Kasumi-1 (cell line): Measurements from ENCODE around the gene BRIX1.
"Not testable (repeated sequence)": the region's sequence is repeated elsewhere in the genome, so short reads cannot be mapped to it uniquely, and the experiment has no call there.

Experiments used
- DNase-seq, 2 experiments: peaks; one replicate each; lab custom pipeline; 2025; lab: John Stamatoyannopoulos, UW

The BRIX1 gene

GRCh38 chr5:34915856-34916192 is 313 bp downstream of the BRIX1 start:
- peak in 1 of 2 experiments; percentile 47 for DNase-seq

- peak in 1 of 2 experiments; percentile 11 for DNase-seq
These were observed 1.0 kb downstream of the BRIX1 start for GRCh38 chr5:34916518-34916917.

GRCh38 chr5:34918025-34918424 is 2.5 kb downstream of the BRIX1 start:
- no peak for DNase-seq

GRCh38 chr5:34919077-34919476 is 3.6 kb downstream of the BRIX1 start:
- no peak for DNase-seq

- DNase-seq, result not testable (repeated sequence)
These were observed 7.7 kb downstream of the BRIX1 start for GRCh38 chr5:34923256-34923655.

- peak; percentile 59 to 72 for DNase-seq
These were observed 8.4 kb downstream of the BRIX1 start for GRCh38 chr5:34923694-34924461.

- no peak for DNase-seq
These were observed 8.9 kb downstream of the BRIX1 start for GRCh38 chr5:34924462-34924765.

- DNase-seq, result no peak
These were observed 10.9 kb downstream of the BRIX1 start for GRCh38 chr5:34926318-34926888.

GRCh38 chr5:34927785-34928184 is 12.3 kb downstream of the BRIX1 start:
- DNase-seq, result no peak

- peak in 1 of 2 experiments; percentile 37 for DNase-seq
These were observed 12.8 kb downstream of the BRIX1 start for GRCh38 chr5:34928267-34928666.

- peak; percentile 95 to 96 for DNase-seq
These were observed 13.7 kb downstream of the BRIX1 start, which contains the start of gene DNAJC21 for GRCh38 chr5:34929134-34929719. TSS of gene DNAJC21 (plus strand) at chr5:34929559. CDS start at chr5:34929820, 261 bp downstream.

- DNase-seq, result peak; percentile 50 to 72
These were observed 14.4 kb downstream of the BRIX1 start for GRCh38 chr5:34929720-34930461.

GRCh38 chr5:34930462-34930844 is 14.9 kb downstream of the BRIX1 start:
- DNase-seq, result peak in 1 of 2 experiments; percentile 44

GRCh38 chr5:34930870-34931269 is 15.4 kb downstream of the BRIX1 start:
- no peak for DNase-seq

- no peak for DNase-seq
These were observed 17.4 kb downstream of the BRIX1 start for GRCh38 chr5:34932947-34933346.

- DNase-seq, result no peak
These were observed 26.4 kb downstream of the BRIX1 start for GRCh38 chr5:34941936-34942335.

GRCh38 chr5:34944044-34944443 is 28.5 kb downstream of the BRIX1 start:
- no peak for DNase-seq

GRCh38 chr5:34944460-34945047 is 29.0 kb downstream of the BRIX1 start:
- no peak for DNase-seq

GRCh38 chr5:34957321-34957720 is 41.8 kb downstream of the BRIX1 start:
- no peak for DNase-seq

- peak; percentile 43 to 70 for DNase-seq
These were observed 42.6 kb downstream of the BRIX1 start for GRCh38 chr5:34957857-34958690.

GRCh38 chr5:34959323-34959722 is 43.8 kb downstream of the BRIX1 start:
- DNase-seq, result no peak
